Measurements from ENCODE around the gene TRIM28. TPM values are rescaled to one million over a fixed set of nuclear protein-coding genes. Genes with fewer than 3 reads are reported as not detected.

The TRIM28 gene
- total and polyA plus RNA-seq, 4 donors = 47.1 to 157 (median 84.2) TPM

DNA sequence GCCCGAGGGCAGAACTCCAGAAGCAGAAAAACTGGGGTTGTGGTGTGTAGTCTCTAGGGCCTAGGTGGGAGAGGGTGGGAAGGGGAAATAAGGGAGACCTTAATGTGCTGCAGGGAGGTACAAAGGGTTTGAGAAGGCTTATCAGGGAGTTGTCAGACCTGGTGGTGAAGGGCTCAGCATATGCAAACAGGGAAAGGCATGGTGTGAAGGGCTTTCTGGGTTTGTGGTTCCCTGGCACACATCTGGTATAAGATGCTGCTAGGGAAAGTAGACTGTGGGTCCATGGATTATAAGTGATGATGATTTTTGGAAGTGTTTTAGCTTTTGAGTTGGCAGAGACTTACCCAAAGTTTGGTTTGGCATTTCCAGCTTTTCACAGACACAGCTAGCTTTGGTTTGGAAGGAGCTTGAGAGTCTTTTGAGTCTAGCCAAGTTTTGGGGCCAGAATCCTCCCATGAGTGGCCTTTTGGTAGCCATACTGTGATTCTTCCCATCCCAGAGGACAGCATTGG lies 2.2 kb downstream of the TRIM28 start:
- Histone ChIP-seq H3K4me3 (ENCODE audit: low read depth in 1 of 3, low read length in 3 of 3) (peak overlapping the region; percentile 79 to 92 (median 85)), H3K9me3 (ENCODE audit: control insufficient read depth in 4 of 4, low read length in 3 of 4) (no peaks in the 10 kb centered on the region), H3K4me1 (ENCODE audit: control insufficient read depth in 4 of 4, insufficient read depth in 4 of 4, low read length in 3 of 4) (peaks cover 11 to 27% (median 20%) of the 10 kb centered on the region in 4 donors), H3K9ac (ENCODE audit: low read depth in 1 of 2, low read length in 2 of 2) (peak overlapping the region in 1 of 2 donors; percentile 83), H3K27me3 (ENCODE audit: control insufficient read depth in 4 of 4, insufficient read depth in 4 of 4, low read length in 3 of 4) (no peaks in the 10 kb centered on the region), H3K27ac (ENCODE audit: low read depth in 1 of 2, low read length in 2 of 2) (no peak overlapping the region), H3K36me3 (ENCODE audit: control insufficient read depth in 4 of 4, insufficient read depth in 3 of 4, low read depth in 1 of 4, low read length in 3 of 4) (peaks cover 27 to 41% (median 35%) of the 10 kb centered on the region in 4 donors)
- TF ChIP-seq HNF4A (conservative IDR thresholded peaks at IDR 0.05) (no peak), RAD21 (IDR thresholded peaks at IDR 0.05) (no peak), FOXA1 (IDR thresholded peaks at IDR 0.05) (no peak), GABPA (IDR thresholded peaks at IDR 0.05 in 1 of 2, conservative IDR thresholded peaks at IDR 0.05 in 1 of 2) (no peak), YY1 (IDR thresholded peaks at IDR 0.05) (no peak)
- DNase-seq (ENCODE audit: low spot score) = no peak
- 31% methylated on average over 1 of the region's 1 CpG for WGBS

DNA sequence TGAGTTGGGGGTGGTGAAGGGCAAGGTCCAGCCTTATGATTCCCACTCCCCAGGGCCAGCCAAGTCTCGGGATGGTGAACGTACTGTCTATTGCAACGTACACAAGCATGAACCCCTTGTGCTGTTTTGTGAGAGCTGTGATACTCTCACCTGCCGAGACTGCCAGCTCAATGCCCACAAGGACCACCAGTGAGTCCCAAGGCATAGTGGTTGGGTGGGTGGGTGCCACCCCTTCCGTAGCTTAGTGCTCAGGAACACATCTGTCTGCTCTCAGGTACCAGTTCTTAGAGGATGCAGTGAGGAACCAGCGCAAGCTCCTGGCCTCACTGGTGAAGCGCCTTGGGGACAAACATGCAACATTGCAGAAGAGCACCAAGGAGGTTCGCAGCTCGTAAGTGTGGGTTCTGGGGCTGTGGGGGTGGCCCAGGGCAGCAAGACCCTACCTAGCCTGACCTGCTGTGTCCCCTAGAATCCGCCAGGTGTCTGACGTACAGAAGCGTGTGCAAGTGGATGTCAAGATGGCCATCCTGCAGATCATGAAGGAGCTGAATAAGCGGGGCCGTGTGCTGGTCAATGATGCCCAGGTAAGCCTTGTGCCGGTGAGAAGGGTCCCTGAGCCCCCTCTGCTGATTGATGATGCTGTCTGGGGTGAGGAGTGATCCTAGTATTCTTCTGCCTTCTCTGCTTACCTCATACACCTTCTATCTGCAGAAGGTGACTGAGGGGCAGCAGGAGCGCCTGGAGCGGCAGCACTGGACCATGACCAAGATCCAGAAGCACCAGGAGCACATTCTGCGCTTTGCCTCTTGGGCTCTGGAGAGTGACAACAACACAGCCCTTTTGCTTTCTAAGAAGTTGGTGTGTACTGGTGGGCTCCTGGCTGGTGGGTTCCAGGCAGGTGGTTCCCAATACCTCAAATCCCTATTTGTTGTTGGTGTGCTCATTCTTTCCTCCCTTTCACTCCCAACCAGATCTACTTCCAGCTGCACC lies 3.8 kb downstream of the TRIM28 start:
- no peak for DNase-seq (ENCODE audit: low spot score)
- WGBS = 94% methylated on average over 18 of the region's 18 CpGs
- Histone ChIP-seq H3K4me1 (ENCODE audit: control insufficient read depth in 4 of 4, insufficient read depth in 4 of 4, low read length in 3 of 4) (peaks cover 11 to 27% (median 20%) of the 10 kb centered on the region in 4 donors), H3K4me3 (ENCODE audit: low read depth in 1 of 3, low read length in 3 of 3) (no peak overlapping the region), H3K36me3 (ENCODE audit: control insufficient read depth in 4 of 4, insufficient read depth in 3 of 4, low read depth in 1 of 4, low read length in 3 of 4) (peaks cover 27 to 56% (median 49%) of the 10 kb centered on the region in 4 donors), H3K9ac (ENCODE audit: low read depth in 1 of 2, low read length in 2 of 2) (no peak overlapping the region), H3K27me3 (ENCODE audit: control insufficient read depth in 4 of 4, insufficient read depth in 4 of 4, low read length in 3 of 4) (no peaks in the 10 kb centered on the region), H3K27ac (ENCODE audit: low read depth in 1 of 2, low read length in 2 of 2) (no peak overlapping the region), H3K9me3 (ENCODE audit: control insufficient read depth in 4 of 4, low read length in 3 of 4) (no peaks in the 10 kb centered on the region)
- TF ChIP-seq, protein P1, sequence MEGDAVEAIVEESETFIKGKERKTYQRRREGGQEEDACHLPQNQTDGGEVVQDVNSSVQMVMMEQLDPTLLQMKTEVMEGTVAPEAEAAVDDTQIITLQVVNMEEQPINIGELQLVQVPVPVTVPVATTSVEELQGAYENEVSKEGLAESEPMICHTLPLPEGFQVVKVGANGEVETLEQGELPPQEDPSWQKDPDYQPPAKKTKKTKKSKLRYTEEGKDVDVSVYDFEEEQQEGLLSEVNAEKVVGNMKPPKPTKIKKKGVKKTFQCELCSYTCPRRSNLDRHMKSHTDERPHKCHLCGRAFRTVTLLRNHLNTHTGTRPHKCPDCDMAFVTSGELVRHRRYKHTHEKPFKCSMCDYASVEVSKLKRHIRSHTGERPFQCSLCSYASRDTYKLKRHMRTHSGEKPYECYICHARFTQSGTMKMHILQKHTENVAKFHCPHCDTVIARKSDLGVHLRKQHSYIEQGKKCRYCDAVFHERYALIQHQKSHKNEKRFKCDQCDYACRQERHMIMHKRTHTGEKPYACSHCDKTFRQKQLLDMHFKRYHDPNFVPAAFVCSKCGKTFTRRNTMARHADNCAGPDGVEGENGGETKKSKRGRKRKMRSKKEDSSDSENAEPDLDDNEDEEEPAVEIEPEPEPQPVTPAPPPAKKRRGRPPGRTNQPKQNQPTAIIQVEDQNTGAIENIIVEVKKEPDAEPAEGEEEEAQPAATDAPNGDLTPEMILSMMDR (IDR thresholded peaks at IDR 0.05; ENCODE audit: low read depth, low read length, missing input control) = no peak
- TF ChIP-seq JUND (IDR thresholded peaks at IDR 0.05) (no peak), YY1 (IDR thresholded peaks at IDR 0.05) (no peak), RAD21 (IDR thresholded peaks at IDR 0.05) (no peak), FOXA1 (IDR thresholded peaks at IDR 0.05) (no peak)
- TF ChIP-seq, protein P2, sequence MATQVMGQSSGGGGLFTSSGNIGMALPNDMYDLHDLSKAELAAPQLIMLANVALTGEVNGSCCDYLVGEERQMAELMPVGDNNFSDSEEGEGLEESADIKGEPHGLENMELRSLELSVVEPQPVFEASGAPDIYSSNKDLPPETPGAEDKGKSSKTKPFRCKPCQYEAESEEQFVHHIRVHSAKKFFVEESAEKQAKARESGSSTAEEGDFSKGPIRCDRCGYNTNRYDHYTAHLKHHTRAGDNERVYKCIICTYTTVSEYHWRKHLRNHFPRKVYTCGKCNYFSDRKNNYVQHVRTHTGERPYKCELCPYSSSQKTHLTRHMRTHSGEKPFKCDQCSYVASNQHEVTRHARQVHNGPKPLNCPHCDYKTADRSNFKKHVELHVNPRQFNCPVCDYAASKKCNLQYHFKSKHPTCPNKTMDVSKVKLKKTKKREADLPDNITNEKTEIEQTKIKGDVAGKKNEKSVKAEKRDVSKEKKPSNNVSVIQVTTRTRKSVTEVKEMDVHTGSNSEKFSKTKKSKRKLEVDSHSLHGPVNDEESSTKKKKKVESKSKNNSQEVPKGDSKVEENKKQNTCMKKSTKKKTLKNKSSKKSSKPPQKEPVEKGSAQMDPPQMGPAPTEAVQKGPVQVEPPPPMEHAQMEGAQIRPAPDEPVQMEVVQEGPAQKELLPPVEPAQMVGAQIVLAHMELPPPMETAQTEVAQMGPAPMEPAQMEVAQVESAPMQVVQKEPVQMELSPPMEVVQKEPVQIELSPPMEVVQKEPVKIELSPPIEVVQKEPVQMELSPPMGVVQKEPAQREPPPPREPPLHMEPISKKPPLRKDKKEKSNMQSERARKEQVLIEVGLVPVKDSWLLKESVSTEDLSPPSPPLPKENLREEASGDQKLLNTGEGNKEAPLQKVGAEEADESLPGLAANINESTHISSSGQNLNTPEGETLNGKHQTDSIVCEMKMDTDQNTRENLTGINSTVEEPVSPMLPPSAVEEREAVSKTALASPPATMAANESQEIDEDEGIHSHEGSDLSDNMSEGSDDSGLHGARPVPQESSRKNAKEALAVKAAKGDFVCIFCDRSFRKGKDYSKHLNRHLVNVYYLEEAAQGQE (IDR thresholded peaks at IDR 0.05) = no peak
- TF ChIP-seq, protein P3, sequence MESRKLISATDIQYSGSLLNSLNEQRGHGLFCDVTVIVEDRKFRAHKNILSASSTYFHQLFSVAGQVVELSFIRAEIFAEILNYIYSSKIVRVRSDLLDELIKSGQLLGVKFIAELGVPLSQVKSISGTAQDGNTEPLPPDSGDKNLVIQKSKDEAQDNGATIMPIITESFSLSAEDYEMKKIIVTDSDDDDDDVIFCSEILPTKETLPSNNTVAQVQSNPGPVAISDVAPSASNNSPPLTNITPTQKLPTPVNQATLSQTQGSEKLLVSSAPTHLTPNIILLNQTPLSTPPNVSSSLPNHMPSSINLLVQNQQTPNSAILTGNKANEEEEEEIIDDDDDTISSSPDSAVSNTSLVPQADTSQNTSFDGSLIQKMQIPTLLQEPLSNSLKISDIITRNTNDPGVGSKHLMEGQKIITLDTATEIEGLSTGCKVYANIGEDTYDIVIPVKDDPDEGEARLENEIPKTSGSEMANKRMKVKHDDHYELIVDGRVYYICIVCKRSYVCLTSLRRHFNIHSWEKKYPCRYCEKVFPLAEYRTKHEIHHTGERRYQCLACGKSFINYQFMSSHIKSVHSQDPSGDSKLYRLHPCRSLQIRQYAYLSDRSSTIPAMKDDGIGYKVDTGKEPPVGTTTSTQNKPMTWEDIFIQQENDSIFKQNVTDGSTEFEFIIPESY (IDR thresholded peaks at IDR 0.05) = no peak
